GM04504 (cell line): ENCODE data around the gene SYCP2L.
A peak's percentile ranks its signal among the peaks of the same experiment; 100 is the strongest.
"Not testable (repeated sequence)": the region's sequence is repeated elsewhere in the genome, so short reads cannot be mapped to it uniquely, and the experiment has no call there.

Experiments
- DNase-seq: peaks from one replicate; pipeline ENCODE4 v3.0.0-alpha.2; 2012; ENCODE audit warnings: low read depth

The SYCP2L gene

GRCh38 chr6:10886691-10887502, at the start of gene SYCP2L:
SYCP2L (plus strand) TSS chr6:10887052; CDS start chr6:10887127, 75 bp downstream.
- no peak for DNase-seq

DNA sequence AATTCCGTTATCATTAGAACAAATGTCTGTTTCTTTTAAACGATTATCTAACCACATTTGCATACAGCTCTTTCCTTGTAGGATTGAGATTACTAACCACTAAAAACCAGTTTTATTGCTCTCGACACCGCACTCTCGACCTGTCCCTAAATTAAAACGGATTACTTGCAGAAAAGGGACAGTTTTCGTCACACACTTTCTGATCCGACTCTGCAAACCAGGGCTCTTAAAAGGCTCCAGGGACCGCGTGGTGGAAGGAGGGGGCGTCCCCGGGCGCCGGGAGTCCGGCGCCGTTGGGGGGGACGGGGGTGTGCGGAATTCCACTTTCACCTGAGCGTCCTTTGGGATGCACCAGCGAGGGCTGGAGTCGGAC, 49.2 kb upstream of the SYCP2L start:
- DNase-seq = no peak

- peak; percentile 21 for DNase-seq
Observed at GRCh38 chr6:10837995-10838793, 48.7 kb upstream of the SYCP2L start, which contains the start of gene MAK. MAK (minus strand) TSS chr6:10838539; CDS start chr6:10830648, 7,891 bp downstream.

GRCh38 chr6:10838794-10839333, 48.0 kb upstream of the SYCP2L start:
- no peak for DNase-seq

GRCh38 chr6:10843554-10843953, 43.3 kb upstream of the SYCP2L start:
- DNase-seq = no peak

- no peak for DNase-seq
Observed at GRCh38 chr6:10847684-10848083, 39.2 kb upstream of the SYCP2L start.

GRCh38 chr6:10849901-10850300, 37.0 kb upstream of the SYCP2L start:
- no peak for DNase-seq

DNA sequence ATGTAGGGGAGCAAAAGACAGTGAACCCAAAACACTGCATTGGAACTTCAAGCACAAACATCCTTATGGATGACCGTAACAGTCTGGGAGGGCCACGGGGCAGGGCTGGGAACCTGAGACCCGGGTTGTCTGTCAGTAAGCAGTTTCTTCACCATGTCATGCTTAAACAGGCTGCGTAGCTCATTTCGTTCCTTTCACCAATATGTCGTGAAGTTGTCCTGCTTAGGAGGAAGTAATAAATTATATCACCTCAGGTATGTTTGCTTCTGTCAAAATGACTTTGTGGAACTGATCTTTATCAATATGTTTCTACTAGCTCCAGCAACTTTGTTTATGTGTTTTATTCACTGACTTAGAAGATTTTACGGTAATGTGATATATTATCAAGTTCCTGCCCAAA, 36.1 kb upstream of the SYCP2L start:
- DNase-seq = no peak

GRCh38 chr6:10852361-10852960, 34.4 kb upstream of the SYCP2L start:
- no peak for DNase-seq

DNA sequence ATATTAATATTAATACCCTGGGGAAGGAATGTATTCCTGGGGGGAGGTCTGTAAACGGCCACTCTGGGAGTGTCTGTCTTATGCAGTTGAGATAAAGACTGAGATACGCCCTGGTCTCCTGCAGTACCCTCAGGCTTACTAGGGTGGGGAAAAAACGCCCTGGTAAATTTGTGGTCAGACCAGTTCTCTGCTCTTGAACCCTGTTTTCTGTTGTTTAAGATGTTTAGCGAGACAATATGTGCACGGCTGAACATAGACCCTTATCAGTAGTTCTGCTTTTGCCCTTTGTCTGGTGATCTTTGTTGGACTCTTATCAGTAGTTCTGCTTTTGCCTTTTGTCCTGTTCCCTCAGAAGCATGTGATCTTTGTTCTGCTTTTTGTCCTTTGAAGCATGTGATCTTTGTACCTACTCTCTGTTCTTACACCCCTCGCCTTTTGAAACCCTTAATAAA, 33.0 kb upstream of the SYCP2L start:
- not testable (repeated sequence) for DNase-seq

DNA sequence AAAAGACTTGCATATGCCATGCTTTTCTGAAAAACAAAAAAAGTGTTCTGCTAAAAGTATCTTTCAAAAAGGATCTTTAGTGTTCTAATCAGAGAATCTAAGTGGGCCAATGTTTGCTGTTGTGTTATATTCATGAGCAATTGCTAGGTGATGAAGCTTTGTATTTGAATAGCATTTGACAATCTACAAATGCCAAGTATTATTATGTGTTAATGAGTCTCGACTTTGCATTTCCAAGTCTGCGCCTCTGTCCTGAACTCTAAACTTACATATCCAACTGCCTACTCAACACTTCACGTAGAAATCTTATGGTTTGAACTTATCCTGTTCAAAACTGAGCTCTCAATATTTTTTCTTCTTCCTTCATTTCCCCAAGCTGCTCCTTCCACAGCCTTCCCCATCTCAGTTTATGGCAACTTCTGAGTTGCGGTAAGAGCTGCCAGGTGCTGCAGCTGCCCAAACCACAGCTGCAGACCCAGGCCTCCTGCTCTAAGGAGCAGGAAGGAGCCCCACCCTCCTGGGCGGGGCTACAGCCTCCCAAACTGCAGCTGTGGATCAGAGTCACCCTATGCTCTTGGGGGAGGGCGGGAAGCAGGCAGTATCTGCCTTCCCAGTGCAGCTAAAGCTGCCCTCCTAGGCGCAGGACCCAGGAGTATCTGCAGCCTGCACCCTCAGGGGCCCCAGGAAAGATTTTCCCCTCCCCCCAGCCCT, 31.8 kb upstream of the SYCP2L start:
- no peak for DNase-seq

DNA sequence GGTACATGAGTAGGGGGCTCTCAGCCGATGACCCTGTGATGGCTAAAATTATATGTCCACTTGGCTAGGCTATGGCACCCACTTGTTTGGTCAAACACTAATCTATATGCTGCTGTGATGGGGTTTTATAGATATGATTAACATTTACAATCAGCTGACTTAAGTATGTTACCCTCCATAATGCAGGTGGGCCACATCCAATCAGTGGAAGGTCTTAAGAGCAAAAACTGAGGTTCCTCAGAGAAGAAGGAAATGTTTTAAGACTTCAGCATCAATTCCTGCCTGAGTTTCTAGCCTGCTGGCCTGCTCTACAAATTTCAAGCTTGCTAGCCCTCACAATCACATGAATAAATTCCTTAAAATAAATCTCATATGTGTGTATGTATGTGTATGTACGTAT, 29.6 kb upstream of the SYCP2L start:
- DNase-seq = no peak

DNA sequence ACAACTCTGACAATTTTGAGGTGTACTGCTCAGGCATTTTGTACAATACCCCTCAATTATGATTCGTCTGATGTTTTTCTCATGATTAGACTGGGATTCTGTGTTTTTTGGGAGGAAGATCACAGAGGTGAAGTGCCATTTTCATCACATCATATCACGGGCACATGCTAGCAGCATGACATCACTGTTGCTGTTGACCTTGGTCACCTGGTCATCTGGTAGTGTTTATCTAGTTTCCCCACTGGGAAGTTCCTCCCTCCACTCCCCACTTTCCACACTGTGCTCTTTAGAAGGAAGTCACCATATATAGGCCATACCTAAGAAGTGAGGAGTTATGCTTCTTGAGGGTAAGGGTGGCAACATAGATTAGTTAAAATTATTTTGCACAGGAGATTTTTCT, 25.8 kb upstream of the SYCP2L start:
- DNase-seq = no peak

- DNase-seq = no peak
Observed at GRCh38 chr6:10862361-10862760, 24.5 kb upstream of the SYCP2L start.

GRCh38 chr6:10863031-10863430, 23.8 kb upstream of the SYCP2L start:
- not testable (repeated sequence) for DNase-seq

DNA sequence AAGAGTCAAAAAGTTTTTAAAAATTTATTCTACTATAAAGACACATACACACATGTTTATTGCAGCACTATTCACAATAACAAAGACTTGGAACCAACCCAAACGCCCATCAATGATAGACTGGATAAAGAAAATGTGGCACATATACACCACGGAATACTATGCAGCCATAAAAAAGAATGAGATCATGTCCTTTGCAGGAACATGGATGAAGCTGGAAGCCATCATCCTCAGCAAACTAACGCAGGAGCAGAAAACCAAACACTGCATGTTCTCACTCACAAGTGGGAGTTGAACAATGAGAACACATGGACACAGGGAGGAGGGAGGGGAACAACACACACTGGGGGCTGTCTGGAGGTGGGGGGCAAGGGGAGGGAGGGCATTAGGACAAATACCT, 20.1 kb upstream of the SYCP2L start:
- not testable (repeated sequence) for DNase-seq

DNA sequence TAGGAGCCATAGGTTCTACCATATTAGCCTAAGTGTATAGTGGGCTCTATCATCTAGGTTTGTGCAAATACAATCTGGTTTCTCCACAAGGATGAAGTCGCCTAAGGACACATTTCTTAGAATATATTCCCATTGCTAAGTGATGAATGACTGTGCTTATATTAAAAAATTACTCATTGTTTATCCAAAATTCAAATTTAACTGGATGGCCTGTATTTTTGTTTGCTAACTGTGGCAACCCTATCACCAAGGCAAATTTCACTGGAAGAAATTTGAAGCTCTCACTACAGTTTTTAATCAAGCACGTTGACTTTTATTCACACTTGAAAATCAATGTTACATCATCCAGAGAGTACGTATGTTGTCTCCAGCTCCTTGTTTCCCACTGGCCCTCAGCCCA, 18.9 kb upstream of the SYCP2L start:
- no peak for DNase-seq

DNA sequence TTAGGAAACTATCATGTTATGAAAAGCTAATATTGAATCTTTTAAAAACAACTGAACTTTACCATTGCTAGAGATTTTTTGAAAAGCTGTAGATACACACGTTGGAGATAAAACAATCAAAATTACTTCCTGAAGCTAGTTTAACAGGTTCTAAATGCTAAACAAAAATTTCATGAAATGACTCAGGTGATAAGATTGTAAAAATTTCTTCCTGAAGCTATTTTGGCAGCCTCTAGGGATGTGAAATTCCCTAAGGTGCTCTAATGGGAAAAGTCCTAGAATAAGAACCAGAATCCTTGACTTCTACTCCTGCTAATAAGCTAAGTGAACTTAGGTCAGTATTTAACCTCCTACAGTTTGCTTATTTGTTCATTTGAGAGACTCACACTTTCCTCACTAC, 13.5 kb upstream of the SYCP2L start:
- no peak for DNase-seq

DNA sequence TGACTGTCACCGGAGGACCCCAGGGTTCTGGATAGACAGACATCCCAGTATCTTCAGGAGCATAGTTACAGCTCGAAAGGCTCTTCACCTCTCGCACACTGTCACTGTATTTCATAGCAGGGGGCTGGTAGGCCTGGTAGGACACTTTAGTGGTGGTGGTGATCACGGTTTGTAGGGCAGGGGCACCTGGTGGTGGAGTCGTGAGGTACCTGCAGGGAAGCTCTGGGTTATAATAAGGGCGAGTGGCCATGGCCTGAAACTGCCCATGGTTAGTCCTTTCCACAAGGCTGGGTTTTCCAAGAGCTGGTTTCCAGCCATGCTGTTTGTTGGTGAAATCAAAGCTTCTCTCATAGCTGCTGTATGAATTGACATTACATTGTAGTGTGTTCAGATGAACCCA, 12.6 kb upstream of the SYCP2L start:
- no peak for DNase-seq

DNA sequence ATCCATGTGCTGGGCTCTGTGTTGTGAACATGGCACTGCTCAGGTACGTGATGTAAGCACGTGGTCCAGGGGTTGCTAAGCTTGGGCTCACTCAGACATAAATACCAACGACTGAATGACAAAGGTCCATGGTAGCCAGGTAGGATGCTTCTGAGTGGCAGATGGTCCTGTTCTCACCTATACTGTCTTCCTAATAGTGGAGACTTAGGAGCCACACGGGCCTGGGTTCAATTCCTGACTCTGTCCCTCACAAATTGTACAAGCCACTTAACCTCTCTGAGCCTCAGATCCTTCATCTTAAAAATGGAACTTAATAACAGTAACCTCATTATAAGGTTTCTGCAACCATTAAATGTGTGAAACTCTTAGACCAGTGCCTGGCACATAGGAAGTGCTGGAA, 11.8 kb upstream of the SYCP2L start:
- no peak for DNase-seq

- DNase-seq = no peak
Observed at GRCh38 chr6:10877012-10877411, 9.8 kb upstream of the SYCP2L start.

DNA sequence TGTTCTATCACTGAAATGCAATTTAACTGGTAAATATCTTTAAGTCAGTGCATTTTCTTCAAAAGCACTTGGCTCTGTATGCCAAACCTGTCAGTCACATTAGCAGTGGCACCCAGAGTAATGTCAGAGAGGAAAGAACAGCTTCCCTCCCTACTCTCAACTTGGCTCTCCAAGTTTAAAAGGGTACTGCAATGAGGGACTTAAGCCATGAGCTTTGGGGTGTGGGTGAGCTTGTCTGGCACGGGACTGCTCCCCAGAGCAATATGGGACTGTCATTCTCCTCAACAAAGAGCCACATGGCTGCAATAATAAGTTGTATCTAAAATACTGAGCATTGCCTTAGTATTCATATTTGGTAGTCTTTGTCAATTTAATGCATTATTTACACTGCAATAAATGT, 9.0 kb upstream of the SYCP2L start:
- DNase-seq = no peak
